IMR-90 (cell line): ENCODE data around the gene FUBP3. TPM values are rescaled to one million over a fixed set of nuclear protein-coding genes. Genes with fewer than 3 reads are reported as not detected.

Experiments
- ATAC-seq: fragments of 200-7000 bp; cut with Tn5 transposase; 2 replicates; pipeline ENCODE4 v1.9.1; 2020; ENCODE audit warnings: low read depth, mild to moderate bottlenecking, moderate library complexity
- BruUV-seq: library from RNA; stranded (reverse); fragments of 400-500 nt; replicated peaks from 2 replicates; lab custom pipeline; 2021; lab: Mats Ljungman, UMichigan
- CTCF ChIA-PET: fragments of 300-600 bp; formaldehyde crosslinking; extraction: SDS; loops from one replicate; lab custom pipeline; 2021; ENCODE audit warnings: antibody characterized with exemption; lab: Yijun Ruan, JAX
- POLR2A ChIA-PET: fragments of 300-600 bp; sonication (Branson Sonifier 250); formaldehyde crosslinking; loops from one replicate; lab custom pipeline; 2022; ENCODE audit warnings: antibody characterized with exemption; ENCODE audit not compliant: unreplicated experiment; lab: Charles Lee
- DNase-seq: peaks from one replicate; pipeline ENCODE4 v3.0.0; 2013
- H2AFZ ChIP-seq: replicated peaks from 2 replicates; pipeline ENCODE3; 2013; ENCODE audit warnings: low read length, mild to moderate bottlenecking; ENCODE audit not compliant: poor library complexity
- H2AK5ac ChIP-seq: 2 replicates; pipeline ENCODE4 v1.6.1; 2013; ENCODE audit warnings: low read depth, low read length, inconsistent platforms
- H2AK9ac ChIP-seq: replicated peaks from 2 replicates; pipeline ENCODE3; 2013; ENCODE audit warnings: mild to moderate bottlenecking, low read depth, low read length, moderate library complexity; ENCODE audit not compliant: poor library complexity
- H2BK120ac ChIP-seq: 2 replicates; pipeline ENCODE4 v1.6.1; 2013; ENCODE audit warnings: low read depth, low read length, inconsistent platforms
- H2BK15ac ChIP-seq: 3 replicates; pipeline ENCODE4 v1.6.1; 2013; ENCODE audit warnings: low read depth, low read length, inconsistent platforms
- H2BK20ac ChIP-seq: 2 replicates; pipeline ENCODE4 v1.6.1; 2013; ENCODE audit warnings: low read depth, mild to moderate bottlenecking, inconsistent platforms, low read length, moderate library complexity
- H2BK5ac ChIP-seq: 2 replicates; pipeline ENCODE4 v1.6.1; 2013; ENCODE audit warnings: mild to moderate bottlenecking, low read depth, low read length, inconsistent platforms; ENCODE audit not compliant: poor library complexity, severe bottlenecking
- H3K14ac ChIP-seq: replicated peaks from 2 replicates; pipeline ENCODE4 v1.6.1; 2013; ENCODE audit warnings: low read depth, low read length, inconsistent platforms
- H3K18ac ChIP-seq: 2 replicates; pipeline ENCODE4 v1.6.1; 2013; ENCODE audit warnings: low read depth, low read length, control low read depth
- H3K23ac ChIP-seq: 2 replicates; pipeline ENCODE4 v1.6.1; 2013; ENCODE audit warnings: low read depth, low read length, inconsistent platforms
- H3K27ac ChIP-seq: 2 replicates; pipeline ENCODE4 v1.5.1; 2013; ENCODE audit warnings: mild to moderate bottlenecking, control low read depth, low read length; ENCODE audit not compliant: insufficient read depth
- H3K27me3 ChIP-seq: 2 replicates; pipeline ENCODE4 v1.6.1; 2013; ENCODE audit warnings: low read length; ENCODE audit not compliant: control insufficient read depth, insufficient read depth
- H3K36me3 ChIP-seq: 2 replicates; pipeline ENCODE4 v1.6.1; 2013; ENCODE audit warnings: low read length, mixed read lengths; ENCODE audit not compliant: control insufficient read depth, insufficient read depth
- H3K4ac ChIP-seq: 2 replicates; pipeline ENCODE4 v1.6.1; 2013; ENCODE audit warnings: low read depth, low read length, inconsistent platforms
- H3K4me1 ChIP-seq: 2 replicates; pipeline ENCODE4 v1.6.1; 2013; ENCODE audit warnings: low read length, mixed read lengths; ENCODE audit not compliant: control insufficient read depth, insufficient read depth
- H3K4me2 ChIP-seq: 2 replicates; pipeline ENCODE4 v1.6.1; 2013; ENCODE audit warnings: low read depth, mild to moderate bottlenecking, control low read depth, low read length, moderate library complexity
- H3K4me3 ChIP-seq: 2 replicates; pipeline ENCODE4 v1.5.1; 2013; ENCODE audit warnings: low read depth, mild to moderate bottlenecking, control low read depth, low read length, moderate library complexity; ENCODE audit not compliant: insufficient read depth
- H3K56ac ChIP-seq: 2 replicates; pipeline ENCODE4 v1.6.1; 2013; ENCODE audit warnings: low read length, inconsistent platforms; ENCODE audit not compliant: insufficient read depth; ENCODE audit errors: extremely low read depth
- H3K79me1 ChIP-seq, 2 experiments: 2 replicates each; pipeline ENCODE4 v1.6.1; 2013; ENCODE audit warnings: low read length in 2 of 2, inconsistent platforms in 1 of 2, low read depth in 1 of 2
- H3K9ac ChIP-seq: 2 replicates; pipeline ENCODE4 v1.6.1; 2013; ENCODE audit warnings: low read depth, low read length, control low read depth
- H3K9me1 ChIP-seq: 2 replicates; pipeline ENCODE4 v1.6.1; 2013; ENCODE audit warnings: low read length, inconsistent platforms; ENCODE audit not compliant: insufficient read depth
- H3K9me3 ChIP-seq: 2 replicates; pipeline ENCODE4 v1.6.1; 2013; ENCODE audit warnings: low read length; ENCODE audit not compliant: control insufficient read depth, insufficient read depth
- H4K20me1 ChIP-seq: 2 replicates; pipeline ENCODE4 v1.6.1; 2013; ENCODE audit warnings: low read length, inconsistent platforms; ENCODE audit not compliant: insufficient read depth
- H4K5ac ChIP-seq: 2 replicates; pipeline ENCODE4 v1.6.1; 2013; ENCODE audit warnings: mild to moderate bottlenecking, low read depth, low read length, control low read depth
- H4K8ac ChIP-seq, 2 experiments: 2 replicates each; pipeline ENCODE4 v1.6.1; 2013; ENCODE audit warnings: low read depth in 2 of 2, low read length in 2 of 2, control low read depth in 1 of 2, inconsistent platforms in 1 of 2
- H4K91ac ChIP-seq: 2 replicates; pipeline ENCODE4 v1.6.1; 2013; ENCODE audit warnings: low read depth, low read length, inconsistent platforms; ENCODE audit not compliant: insufficient read depth
- BHLHE40 ChIP-seq: fragments of 150-350 bp; IDR thresholded peaks from 2 replicates; pipeline ENCODE4 v1.6.1; 2016; ENCODE audit warnings: mild to moderate bottlenecking, low read depth, low read length
- FOS ChIP-seq: fragments of 150-350 bp; IDR thresholded peaks from 2 replicates; pipeline ENCODE4 v1.6.1; 2016; ENCODE audit warnings: low read depth, low read length
- NFE2L2 ChIP-seq: fragments of 150-350 bp; IDR thresholded peaks from 2 replicates; pipeline ENCODE4 v1.6.1; 2016; ENCODE audit warnings: low read depth, mild to moderate bottlenecking, low read length
- RAD21 ChIP-seq: IDR thresholded peaks from 2 replicates; pipeline ENCODE4 v1.6.1; 2012; ENCODE audit warnings: low read length, improper control_type of control experiment
- WGBS, 2 experiments: methylation state at CpG; one replicate each; pipeline versions ENCODE4 v1.1.5 to v1.1.7; 2013; ENCODE audit warnings: missing lambda C conversion rate in 2 of 2; ENCODE audit not compliant: insufficient read length in 1 of 2; ENCODE audit errors: extremely low coverage in 2 of 2; 5-methylcytosine and 5-hydroxymethylcytosine counted together
- dilution Hi-C: fragments of 300-500 bp; cut with HindIII; formaldehyde crosslinking; loops from one replicate; pipeline ENCODE4 v1.14.3; 2018; ENCODE audit warnings: low sequenced_read_pairs; ENCODE audit not compliant: unreplicated experiment
- in situ Hi-C: fragments of 300-500 bp; cut with MboI; formaldehyde crosslinking; loops from 3 replicates; pipeline ENCODE4 v1.14.3; 2019; ENCODE audit warnings: low sequenced_read_pairs, inconsistent platforms, mixed read lengths
- intact Hi-C: fragments of 100-400 bp; cut with micrococcal nuclease; formaldehyde crosslinking; loops from 2 replicates; pipeline ENCODE4 v1.10.0; 2022
- polyA plus RNA-seq, 3 experiments: library from polyadenylated mRNA; depleted of rRNA; stranded (reverse); fragments of >200 nt; gene quantifications; 2 replicates each; pipeline ENCODE4 v1.2.3, GENCODE V29; 2012; ENCODE audit warnings: low replicate concordance in 1 of 3
- total RNA-seq: library from RNA; depleted of rRNA; stranded (reverse); fragments of >200 nt; gene quantifications from 2 replicates; pipeline ENCODE4 v1.2.3, GENCODE V29; 2012
- TF ChIP-seq, protein P1 (sequence below): fragments of 150-350 bp; IDR thresholded peaks from 2 replicates; pipeline ENCODE4 v1.6.1; 2016; ENCODE audit warnings: low read depth, mild to moderate bottlenecking, low read length, moderate library complexity, borderline replicate concordance

FUBP3 gene
- total and polyA plus RNA-seq, 2 of the 4 experiments (the other 2 are of a cell fraction) = 32.3 to 50.1 TPM

DNA sequence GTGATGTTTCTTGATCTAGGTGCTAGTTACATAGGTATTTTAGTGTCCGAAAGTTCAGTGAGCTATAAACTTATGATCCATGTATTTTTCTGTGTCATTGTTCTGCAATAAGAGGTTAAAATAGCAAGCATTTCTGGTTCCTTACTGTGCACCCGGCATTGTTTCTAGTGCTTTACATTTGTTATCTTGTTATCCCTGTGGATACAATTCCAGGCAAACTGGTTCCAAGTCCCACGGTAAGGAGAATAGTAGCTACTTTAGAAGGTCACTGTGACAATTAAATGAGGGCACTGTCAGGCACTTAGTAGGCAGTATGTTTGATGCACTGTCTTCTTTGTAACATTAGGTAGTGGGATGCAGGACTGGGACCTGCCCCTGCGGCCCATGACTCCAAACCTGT lies 9.0 kb downstream of the FUBP3 start:
- dilution Hi-C loops = no loop called here
- H2BK20ac ChIP-seq = no peak overlapping the region
- H4K20me1 ChIP-seq = peaks cover 71% of the 10 kb centered on the region
- no peak overlapping the region for H4K8ac ChIP-seq
- TF ChIP-seq FOS (no peak), BHLHE40 (no peak), RAD21 (no peak), NFE2L2 (no peak)
- TF ChIP-seq, protein P1, sequence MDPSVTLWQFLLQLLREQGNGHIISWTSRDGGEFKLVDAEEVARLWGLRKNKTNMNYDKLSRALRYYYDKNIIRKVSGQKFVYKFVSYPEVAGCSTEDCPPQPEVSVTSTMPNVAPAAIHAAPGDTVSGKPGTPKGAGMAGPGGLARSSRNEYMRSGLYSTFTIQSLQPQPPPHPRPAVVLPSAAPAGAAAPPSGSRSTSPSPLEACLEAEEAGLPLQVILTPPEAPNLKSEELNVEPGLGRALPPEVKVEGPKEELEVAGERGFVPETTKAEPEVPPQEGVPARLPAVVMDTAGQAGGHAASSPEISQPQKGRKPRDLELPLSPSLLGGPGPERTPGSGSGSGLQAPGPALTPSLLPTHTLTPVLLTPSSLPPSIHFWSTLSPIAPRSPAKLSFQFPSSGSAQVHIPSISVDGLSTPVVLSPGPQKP = no peak
- H2BK5ac ChIP-seq = no peak overlapping the region
- no peak overlapping the region for H2BK120ac ChIP-seq
- ATAC-seq = no peak
- H3K27ac ChIP-seq = no peak overlapping the region
- in situ Hi-C loops = no loop called here
- no peak overlapping the region for H2AK5ac ChIP-seq
- ChIA-PET CTCF (no interaction called here), POLR2A (no interaction called here)
- H2AK9ac ChIP-seq = no peak overlapping the region
- no peak overlapping the region for H3K18ac ChIP-seq
- peaks cover 9% of the 10 kb centered on the region; the same call in 1 of the 2 replicates for H3K36me3 ChIP-seq
- H3K56ac ChIP-seq = no peak overlapping the region
- H2BK15ac ChIP-seq = no peak overlapping the region
- peaks cover 16% of the 10 kb centered on the region for H3K9me1 ChIP-seq
- no peak for DNase-seq
- no peak overlapping the region for H3K23ac ChIP-seq
- 92% methylated on average over 2 of the region's 4 CpGs; no CpG with 5 or more reads in 1 of the 2 experiments for WGBS, 2 experiments
- BruUV-seq = no TSS peak
- no peaks in the 10 kb centered on the region for H3K4me1 ChIP-seq
- H3K9ac ChIP-seq = no peak overlapping the region
- no peak overlapping the region for H3K14ac ChIP-seq
- H3K4me3 ChIP-seq = no peak overlapping the region
- H3K9me3 ChIP-seq = no peaks in the 10 kb centered on the region
- no peak overlapping the region for H3K4ac ChIP-seq
- H2AFZ ChIP-seq = no peak overlapping the region
- intact Hi-C loops = no loop called here
- no peak overlapping the region for H4K5ac ChIP-seq
- peaks cover 36 to 76% of the 10 kb centered on the region in 2 experiments for H3K79me1 ChIP-seq
- H3K4me2 ChIP-seq = no peak overlapping the region
- no peak overlapping the region for H4K91ac ChIP-seq
- no peaks in the 10 kb centered on the region for H3K27me3 ChIP-seq
